GM18909 (cell line): ENCODE results near the gene ABCC1.

Source experiments
- ATAC-seq: cut with Tn5 transposase; IDR thresholded peaks from one replicate; pipeline ENCODE4 v1.9.1; 2021; ENCODE audit warnings: mild to moderate bottlenecking; ENCODE audit not compliant: unreplicated experiment, poor library complexity

ABCC1 gene

DNA sequence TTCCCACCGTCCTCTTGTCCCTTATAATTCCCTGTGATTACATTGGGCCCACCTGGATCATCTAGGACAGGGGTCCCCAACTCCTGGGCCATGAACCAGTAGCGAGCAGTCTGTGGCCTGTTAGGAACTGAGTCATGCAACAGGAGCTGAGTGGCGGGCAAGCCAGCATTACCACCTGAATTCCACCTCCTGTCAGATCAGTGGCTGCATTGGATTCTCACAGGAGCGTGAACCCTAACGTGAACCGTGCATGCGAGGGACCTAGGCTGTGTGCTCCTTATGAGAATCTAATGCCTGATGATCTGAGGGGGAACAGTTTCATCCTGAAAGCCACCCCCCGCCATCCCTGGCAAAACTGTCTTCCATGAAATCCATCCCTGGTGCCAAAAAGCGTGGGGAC is 36.8 kb downstream of the ABCC1 start:
- no peak for ATAC-seq

DNA sequence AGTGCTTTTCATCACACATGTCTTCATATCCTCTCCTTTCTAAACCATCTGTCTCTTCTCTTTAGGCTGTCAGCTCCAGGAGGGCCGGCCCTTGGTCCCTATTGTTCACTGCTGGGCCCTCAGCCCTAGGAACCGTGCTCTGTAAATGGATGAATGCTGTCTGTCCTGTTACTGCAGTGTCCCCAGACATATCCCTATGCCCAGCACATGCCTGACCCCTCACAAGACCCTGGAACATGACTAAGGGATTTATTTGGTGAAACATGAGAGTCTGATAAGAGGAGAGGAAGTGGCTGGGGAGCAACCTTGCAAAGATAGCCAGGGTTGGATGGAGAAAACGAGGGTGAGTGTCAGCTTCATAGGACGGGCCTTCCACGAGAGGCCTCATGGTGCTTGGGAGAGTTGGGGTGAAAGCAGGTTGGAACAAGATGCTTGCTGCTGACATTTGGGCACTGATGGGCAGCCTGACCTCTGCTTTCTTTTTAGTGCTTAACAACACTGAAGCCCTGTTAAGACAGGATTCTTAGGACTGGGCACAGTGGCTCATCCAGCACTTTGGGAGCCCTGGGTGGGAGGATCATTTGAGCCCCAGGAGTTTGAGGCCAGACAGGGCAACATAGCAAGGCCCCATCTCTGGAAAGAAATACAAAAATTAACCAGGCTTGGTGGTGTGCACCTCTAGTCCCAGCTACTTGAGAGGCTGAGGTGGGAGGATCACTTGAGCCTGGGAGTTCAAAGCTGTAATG is 39.0 kb downstream of the ABCC1 start:
- no peak for ATAC-seq

DNA sequence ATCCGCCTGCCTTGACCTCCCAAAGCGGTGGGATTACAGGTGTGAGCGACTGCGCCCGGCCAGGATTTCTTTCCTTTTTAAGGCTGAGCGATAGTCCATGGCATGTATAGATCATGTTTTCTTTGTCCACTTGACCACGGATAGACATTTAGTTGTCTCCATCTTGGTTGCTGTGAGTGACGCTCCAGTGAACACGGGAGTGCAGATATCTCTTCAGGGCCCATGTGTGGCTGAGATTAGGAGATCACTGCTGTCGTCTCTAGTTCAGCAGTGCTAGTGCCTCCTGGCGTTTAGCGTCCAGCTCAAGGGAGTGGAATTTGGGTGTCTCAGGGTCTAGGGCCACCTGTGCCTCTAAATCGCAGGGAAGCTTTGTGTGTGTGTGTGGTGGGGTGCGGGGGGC is 41.5 kb downstream of the ABCC1 start:
- no peak for ATAC-seq

DNA sequence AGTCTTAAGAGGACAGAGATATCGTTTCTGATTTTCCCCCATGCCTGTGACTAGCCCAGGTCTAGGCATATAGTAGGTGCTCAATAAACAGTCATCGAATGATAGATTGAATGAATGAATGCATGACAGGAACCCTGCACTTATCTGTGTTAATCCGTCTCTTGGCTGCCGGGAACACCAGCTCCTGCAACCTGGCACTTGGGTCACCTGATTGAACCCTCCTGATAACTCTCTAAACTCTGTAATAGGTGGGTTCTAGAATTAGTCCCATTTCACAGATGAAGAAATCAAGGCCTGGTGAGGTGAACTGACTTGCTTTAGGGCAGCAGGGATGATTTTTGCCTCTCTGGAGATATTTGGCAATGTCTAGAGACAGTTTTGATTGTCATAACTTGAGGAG is 43.7 kb downstream of the ABCC1 start:
- no peak for ATAC-seq

- no peak for ATAC-seq
Observed at GRCh38 chr16:15993541-15993940, 44.1 kb downstream of the ABCC1 start.

DNA sequence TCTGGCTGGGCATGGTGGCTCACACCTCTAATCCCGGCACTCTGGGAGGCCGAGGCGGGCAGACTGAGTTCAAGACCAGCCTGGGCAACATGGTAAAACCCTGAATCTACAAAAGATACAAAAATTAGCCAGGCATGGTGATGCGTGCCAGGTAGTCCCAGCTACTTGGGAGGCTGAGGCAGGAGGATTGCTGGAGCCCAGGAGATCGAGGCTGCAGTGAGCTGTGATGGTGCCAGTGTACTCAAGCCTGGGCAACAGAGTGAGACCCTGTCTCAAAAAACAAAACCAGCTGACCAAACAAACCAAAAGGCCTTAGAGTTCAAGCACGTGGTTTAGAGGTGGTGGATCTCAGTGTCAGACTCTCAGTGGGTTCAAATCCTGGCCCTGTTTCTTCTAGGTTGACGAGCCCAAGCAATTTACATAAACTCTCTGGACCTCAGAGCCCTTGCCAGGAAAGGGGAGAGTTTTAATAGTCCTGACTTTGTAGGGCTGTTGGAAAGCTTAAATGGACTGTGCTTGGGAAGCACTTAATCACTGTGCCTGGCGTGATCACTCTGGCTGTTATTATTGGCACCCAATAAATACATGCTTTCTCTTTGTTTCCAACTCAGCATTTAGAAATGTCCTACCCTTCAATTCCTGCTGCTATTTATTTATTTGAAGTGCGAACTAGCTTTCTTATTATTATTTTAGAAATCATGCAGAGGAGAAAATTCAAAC is 44.7 kb downstream of the ABCC1 start:
- no peak for ATAC-seq

GRCh38 chr16:15996432-15997109 is 47.2 kb downstream of the ABCC1 start:
- no peak for ATAC-seq

GRCh38 chr16:16000685-16001084 is 51.3 kb downstream of the ABCC1 start:
- ATAC-seq, result no peak

GRCh38 chr16:16001596-16002255 is 52.3 kb downstream of the ABCC1 start:
- ATAC-seq, result no peak

DNA sequence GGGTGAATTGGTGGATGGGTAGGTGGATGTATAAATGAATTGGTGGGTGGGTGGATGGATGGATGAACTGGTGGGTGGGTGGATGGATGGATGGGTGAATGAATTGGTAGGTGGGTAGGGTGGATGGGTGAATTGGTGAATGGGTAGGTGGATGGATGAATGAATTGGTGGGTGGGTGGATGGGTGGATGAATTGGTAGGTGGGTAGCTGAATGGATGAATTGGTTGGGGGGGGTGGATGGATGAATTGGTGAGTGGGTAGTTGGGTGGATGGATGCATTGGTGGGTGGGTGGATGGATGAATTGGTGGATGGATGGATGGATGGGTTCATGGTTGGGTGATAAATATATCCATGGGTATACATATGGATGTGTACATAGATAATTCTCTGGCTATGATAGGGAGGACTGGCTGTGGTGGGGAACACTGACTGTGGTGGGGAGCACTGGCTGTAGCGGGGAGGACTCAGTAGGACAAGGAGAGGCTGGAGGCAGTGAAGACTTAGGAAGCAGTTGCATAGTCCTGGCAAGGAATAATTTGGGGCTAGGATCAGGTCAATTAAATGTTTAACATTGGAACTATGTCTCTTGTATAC is 54.4 kb downstream of the ABCC1 start:
- ATAC-seq, result no peak

DNA sequence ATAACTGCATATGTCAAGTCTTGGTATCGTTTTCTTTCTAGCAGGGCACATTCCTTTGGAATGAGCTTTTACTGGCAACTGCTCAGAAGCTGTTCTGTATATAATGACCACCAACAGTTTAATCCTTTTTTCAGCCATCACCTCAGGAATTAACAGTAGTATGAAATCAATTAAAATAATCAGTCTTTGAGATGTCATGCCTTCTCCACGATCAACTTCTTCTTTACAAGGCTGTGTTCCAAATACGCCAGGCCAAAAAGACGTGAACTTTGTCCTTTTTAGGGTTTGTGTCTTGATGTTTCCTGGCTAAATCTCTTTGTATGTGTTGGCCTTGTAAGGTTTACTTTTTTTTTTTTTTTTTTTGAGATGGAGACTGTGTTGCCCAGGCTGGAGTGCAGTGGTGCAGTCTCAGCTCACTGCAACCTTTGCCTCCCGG is 54.9 kb downstream of the ABCC1 start:
- no peak for ATAC-seq

DNA sequence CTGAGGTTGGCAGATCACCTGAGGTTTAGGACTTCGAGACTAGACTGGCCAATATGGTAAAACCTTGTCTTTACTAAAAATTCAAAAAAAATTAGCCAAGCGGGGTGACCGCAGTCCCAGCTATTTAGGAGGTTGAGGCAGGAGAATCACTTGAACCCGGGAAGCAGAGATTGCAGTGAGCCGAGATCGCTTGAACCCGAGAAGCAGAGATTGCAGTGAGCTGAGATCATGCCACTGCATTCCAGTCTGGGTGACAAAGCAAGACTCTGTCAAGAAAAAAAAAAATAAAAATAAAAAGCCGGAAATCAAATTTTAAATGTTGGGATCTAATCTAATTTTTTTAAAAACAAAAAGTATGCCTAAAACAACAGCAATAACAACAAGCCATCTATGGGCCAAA is 56.3 kb downstream of the ABCC1 start:
- ATAC-seq, result no peak

DNA sequence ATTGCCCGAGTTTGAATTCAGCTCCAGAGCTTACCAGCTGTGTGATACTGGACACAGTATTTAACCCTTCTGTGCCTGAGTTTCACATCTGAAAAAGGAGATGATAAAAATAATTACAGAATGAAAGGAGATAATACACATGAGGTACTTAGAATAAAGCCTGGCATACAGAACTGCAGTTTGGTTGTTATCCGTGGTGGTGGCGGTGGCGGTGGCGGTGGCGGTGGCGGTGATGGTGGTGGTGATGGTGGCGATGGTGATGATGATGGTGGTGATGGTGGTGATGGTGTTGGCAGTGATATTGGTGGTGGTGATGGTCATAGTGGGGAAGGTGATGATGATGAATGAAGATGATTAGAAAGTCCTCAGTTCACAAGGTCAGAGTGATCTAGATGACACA is 57.2 kb downstream of the ABCC1 start:
- ATAC-seq, result no peak

GRCh38 chr16:16007743-16008111 is 58.3 kb downstream of the ABCC1 start:
- peak; percentile 77 for ATAC-seq

- no peak for ATAC-seq
Observed at GRCh38 chr16:16008666-16009065, 59.2 kb downstream of the ABCC1 start.

GRCh38 chr16:16009401-16009800 is 60.0 kb downstream of the ABCC1 start:
- ATAC-seq, result no peak

GRCh38 chr16:16010194-16010593 is 60.8 kb downstream of the ABCC1 start:
- ATAC-seq, result no peak

DNA sequence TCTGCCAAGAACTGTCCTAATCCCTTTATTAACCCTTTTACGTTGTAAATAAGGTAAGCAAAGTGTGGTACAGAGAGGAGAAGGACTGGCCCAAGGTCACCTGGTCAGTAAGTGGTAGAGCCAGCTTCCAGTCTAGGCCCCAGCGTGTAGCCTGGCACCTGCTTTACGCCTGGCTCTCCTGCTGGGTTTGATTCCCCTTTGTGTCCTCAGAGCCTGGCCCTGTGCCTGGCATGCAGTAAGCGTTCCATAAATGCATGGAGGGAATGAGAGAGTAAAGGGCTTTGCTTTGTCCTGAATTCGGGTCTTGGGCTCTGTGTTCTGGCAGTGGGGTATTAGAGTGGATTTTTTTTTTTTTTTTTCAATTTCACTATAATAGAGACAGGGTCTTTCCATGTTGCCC is 62.7 kb downstream of the ABCC1 start:
- no peak for ATAC-seq

DNA sequence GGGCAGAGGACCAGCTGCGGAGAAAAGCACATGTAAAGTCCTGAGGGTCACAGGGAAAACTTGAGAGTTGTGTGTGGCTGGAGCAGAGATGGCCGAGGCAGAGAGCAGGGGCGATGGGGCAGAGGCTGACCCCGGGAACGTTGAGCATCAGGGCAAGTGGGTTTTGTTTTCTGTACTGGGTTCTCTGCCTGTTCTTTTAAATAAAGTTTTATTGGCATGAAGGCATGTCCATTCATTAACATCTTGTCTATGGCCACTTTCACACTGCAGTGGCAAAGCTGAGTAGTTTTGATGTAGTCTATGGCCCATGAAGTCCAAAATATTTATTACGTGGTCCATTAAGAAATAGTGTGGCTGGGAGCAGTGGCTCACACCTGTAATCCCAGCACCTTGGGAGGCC is 64.4 kb downstream of the ABCC1 start:
- no peak for ATAC-seq
